Right lobe of liver (tissue), 6 donors: Measurements from ENCODE around the gene CYBRD1. TPM values are rescaled to one million over a fixed set of nuclear protein-coding genes. Genes with fewer than 3 reads are reported as not detected.
"Not testable (repeated sequence)": the region's sequence is repeated elsewhere in the genome, so short reads cannot be mapped to it uniquely, and the experiment has no call there.

Experiments
- ATAC-seq, 4 donors: fragments of 200-7000 bp; cut with Tn5 transposase; one replicate each; pipeline ENCODE4 v1.9.1; 2020; ENCODE audit warnings: mild to moderate bottlenecking in 4 of 4, moderate library complexity in 4 of 4
- DNase-seq, 3 donors: peaks; one replicate each; pipeline ENCODE4 v3.0.0-alpha.2; 2020
- H3K27ac ChIP-seq, 3 donors: fragments of 200-600 bp; one replicate each; pipeline ENCODE4 v1.8.0; 2022
- H3K27me3 ChIP-seq, 2 donors: fragments of 200-600 bp; one replicate each; pipeline ENCODE4 v1.8.0; 2022
- H3K36me3 ChIP-seq, 4 donors: fragments of 200-600 bp; sonication (generic) in 1 of 4; one replicate each; pipeline versions ENCODE4 v1.5.1 to v1.8.0; 2017 to 2022; ENCODE audit warnings: control low read depth in 1 of 4
- H3K4me1 ChIP-seq, 4 donors: fragments of 200-600 bp; sonication (generic) in 1 of 4; one replicate each; pipeline versions ENCODE4 v1.5.1 to v1.8.0; 2017 to 2022; ENCODE audit warnings: control low read depth in 1 of 4
- H3K4me3 ChIP-seq, 3 donors: fragments of 200-600 bp; one replicate each; pipeline ENCODE4 v1.8.0; 2022
- H3K9me3 ChIP-seq, 4 donors: fragments of 200-600 bp; sonication (generic) in 1 of 4; one replicate each; pipeline versions ENCODE4 v1.5.1 to v1.8.0; 2017 to 2022; ENCODE audit warnings: control low read depth in 1 of 4
- CTCF ChIP-seq, 4 donors: fragments of 200-600 bp in 3 of 4; fragments of 450-650 bp in 1 of 4; IDR thresholded peaks; one replicate each; pipeline versions ENCODE4 v1.5.1 to v1.8.0; 2016 to 2022; ENCODE audit warnings: antibody characterized with exemption in 4 of 4, mild to moderate bottlenecking in 2 of 4
- POLR2A ChIP-seq: fragments of 450-650 bp; IDR thresholded peaks from one replicate; pipeline ENCODE4 v1.6.1; 2017; ENCODE audit warnings: antibody characterized with exemption, mild to moderate bottlenecking
- WGBS: methylation state at CpG from one replicate; pipeline ENCODE4 v1.1.6; 2018; ENCODE audit warnings: low coverage, low lambda C conversion rate; ENCODE audit not compliant: insufficient coverage; ENCODE audit errors: missing lambda C conversion rate; 5-methylcytosine and 5-hydroxymethylcytosine counted together
- intact Hi-C, 2 donors: fragments of 100-400 bp; cut with DNase I; formaldehyde crosslinking; loops; one replicate each; pipeline versions ENCODE4 v1.11.2 to v1.14.1; 2022
- total RNA-seq, 6 experiments: library from RNA; depleted of rRNA in 2 of 6; stranded (reverse); fragments of >200 nt in 2 of 6; fragmentation: NEBNext Ultra II Directional in 3 of 6; extraction: Animal tissue kit (Norgen Biotek cat#: 25700) in 3 of 6; gene quantifications; one replicate each; pipeline versions ENCODE4 v1.1.0 to v1.2.4, GENCODE V29; 2016 to 2023
- donor health status: DM: no; HTN: yes; CAD: no.
- donor health status: DM: no; HTN: no; CAD: no.
- donor health status: DM: no; HTN: no; CAD: no.
- donor health status: DM: no; HTN: yes; CAD: no.
- donor health status: DM: no; HTN: yes; CAD: no.

CYBRD1 gene
- total RNA-seq, 6 experiments from 2014 or later: 7.3 to 15.1 (median 10.9) TPM

- H3K4me1 ChIP-seq: no peaks in the 10 kb centered on the region
- intact Hi-C loops: no loop called here
- H3K36me3 ChIP-seq: no peaks in the 10 kb centered on the region
- DNase-seq (no peak), ATAC-seq (peak in 2 of 4 donors; percentile 18 to 37)
- WGBS: 86% methylated on average over 1 of the region's 1 CpG
- no peaks in the 10 kb centered on the region for H3K9me3 ChIP-seq
- TF ChIP-seq CTCF (IDR thresholded peaks at IDR 0.05): peak; percentile 17 to 40 (median 28)
- no peak for TF ChIP-seq POLR2A
- no peaks in the 10 kb centered on the region for H3K27me3 ChIP-seq
- H3K27ac ChIP-seq: no peak overlapping the region
- no peak overlapping the region for H3K4me3 ChIP-seq
Measured at GRCh38 chr2:171529914-171530313, 7.6 kb downstream of the CYBRD1 start.

GRCh38 chr2:171530378-171530777, 8.1 kb downstream of the CYBRD1 start:
- Histone ChIP-seq H3K36me3 (no peaks in the 10 kb centered on the region), H3K4me3 (no peak overlapping the region), H3K27ac (no peak overlapping the region), H3K9me3 (no peaks in the 10 kb centered on the region), H3K27me3 (no peaks in the 10 kb centered on the region), H3K4me1 (no peaks in the 10 kb centered on the region)
- ATAC-seq: peak in 1 of 4 donors; percentile 48
- TF ChIP-seq POLR2A (no peak), CTCF (IDR thresholded peaks at IDR 0.05) (no peak)
- no peak for DNase-seq
- 44% methylated on average over 4 of the region's 4 CpGs for WGBS
- intact Hi-C loops: no loop called here

GRCh38 chr2:171530859-171531258, 8.6 kb downstream of the CYBRD1 start:
- 43% methylated on average over 1 of the region's 1 CpG for WGBS
- H3K27ac ChIP-seq: not testable (repeated sequence)

GRCh38 chr2:171531291-171531690, 9.0 kb downstream of the CYBRD1 start:
- H3K4me3 ChIP-seq: no peak overlapping the region
- H3K36me3 ChIP-seq: no peaks in the 10 kb centered on the region
- TF ChIP-seq CTCF (IDR thresholded peaks at IDR 0.05): no peak
- TF ChIP-seq POLR2A: no peak
- H3K27me3 ChIP-seq: no peaks in the 10 kb centered on the region
- no peaks in the 10 kb centered on the region for H3K9me3 ChIP-seq
- H3K4me1 ChIP-seq: no peaks in the 10 kb centered on the region
- no peak for DNase-seq
- intact Hi-C loops: no loop called here
- no peak overlapping the region for H3K27ac ChIP-seq
- ATAC-seq: peak in 1 of 4 donors; percentile 46
- WGBS: 47% methylated on average over 7 of the region's 7 CpGs

More at GRCh38 chr2:171530859-171531258, 8.6 kb downstream of the CYBRD1 start:
- H3K36me3 ChIP-seq, H3K27me3 ChIP-seq, H3K4me1 ChIP-seq, H3K4me3 ChIP-seq, intact Hi-C loops, DNase-seq, H3K9me3 ChIP-seq, ATAC-seq: not testable (repeated sequence)

- Histone ChIP-seq H3K27me3 (no peaks in the 10 kb centered on the region), H3K27ac (no peak overlapping the region), H3K9me3 (no peaks in the 10 kb centered on the region), H3K36me3 (no peaks in the 10 kb centered on the region), H3K4me1 (no peaks in the 10 kb centered on the region), H3K4me3 (no peak overlapping the region)
- no peak for DNase-seq
- no peak for ATAC-seq
- TF ChIP-seq CTCF (IDR thresholded peaks at IDR 0.05) (no peak), POLR2A (no peak)
- WGBS: 57% methylated on average over 3 of the region's 3 CpGs
- intact Hi-C loops: no loop called here
Measured at GRCh38 chr2:171531836-171532450, 9.7 kb downstream of the CYBRD1 start.
